GM12892 (cell line): ENCODE measurements around the gene TESK2.

Source experiments
- DNase-seq: peaks from one replicate; pipeline ENCODE4 v3.0.0; 2011; ENCODE audit not compliant: insufficient read length
- FAIRE-seq: peaks from 2 replicates; lab custom pipeline; 2011; peaks lifted over from hg19 to GRCh38; lab: Jason Lieb, UNC
- POLR2A ChIP-seq: IDR thresholded peaks from 2 replicates; pipeline ENCODE4 v1.6.1; 2011; ENCODE audit warnings: low read depth, low read length, control low read depth
- POLR2AphosphoS5 ChIP-seq: IDR thresholded peaks from 2 replicates; pipeline ENCODE4 v1.6.1; 2011; ENCODE audit warnings: low read depth, low read length, control low read depth
- TAF1 ChIP-seq: IDR thresholded peaks from 2 replicates; pipeline ENCODE4 v1.6.1; 2011; ENCODE audit warnings: low read depth, mild to moderate bottlenecking, control low read depth, low read length, borderline replicate concordance

The TESK2 gene

GRCh38 chr1:45351508-45351907, 139.5 kb downstream of the TESK2 start:
- DNase-seq: no peak
- FAIRE-seq: no peak
- no peak for TF ChIP-seq POLR2AphosphoS5
- no peak for TF ChIP-seq TAF1
- TF ChIP-seq POLR2A: no peak

GRCh38 chr1:45348966-45349677, 141.8 kb downstream of the TESK2 start:
- no peak for FAIRE-seq
- no peak for DNase-seq
- TF ChIP-seq TAF1: no peak
- TF ChIP-seq POLR2AphosphoS5: no peak
- no peak for TF ChIP-seq POLR2A

DNA sequence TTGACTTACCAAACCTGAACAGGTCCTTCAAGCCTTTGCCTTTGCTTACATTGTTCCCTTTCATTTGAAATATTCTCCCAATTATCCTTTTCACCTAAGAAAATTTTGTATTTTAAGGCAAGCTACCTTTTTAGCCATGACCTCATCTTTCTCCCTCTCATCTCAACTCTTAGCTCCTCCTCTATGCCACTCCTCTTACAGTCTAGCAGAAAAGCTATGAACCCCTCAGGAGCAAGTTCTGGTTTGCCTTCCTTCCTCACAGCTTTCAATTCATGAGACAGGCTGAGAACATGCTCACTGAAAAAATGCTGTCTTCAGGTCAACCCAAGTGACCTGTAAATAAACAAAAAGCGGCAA, 142.4 kb downstream of the TESK2 start:
- TF ChIP-seq POLR2AphosphoS5 (no peak), TAF1 (no peak), POLR2A (no peak)
- DNase-seq: no peak
- no peak for FAIRE-seq

DNA sequence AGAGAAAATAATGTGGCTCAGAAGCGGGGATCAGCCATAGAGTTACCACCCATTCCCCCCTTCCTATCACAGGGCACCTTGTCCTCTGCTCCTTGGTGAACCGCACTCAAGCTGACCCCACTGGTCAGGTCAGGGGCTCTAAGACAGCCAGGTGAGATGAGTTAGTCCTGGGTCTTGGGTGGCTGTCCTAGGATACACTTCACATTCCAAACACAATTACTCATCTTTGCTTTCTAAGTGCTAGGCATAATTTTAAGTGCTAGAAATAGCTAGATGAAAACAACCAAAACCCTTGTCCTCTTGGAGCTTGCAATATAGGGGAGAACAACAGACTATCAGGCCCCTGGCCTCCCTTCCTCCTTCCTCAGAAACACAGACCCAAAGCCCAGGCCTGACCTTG, 142.9 kb downstream of the TESK2 start:
- DNase-seq (no peak), FAIRE-seq (no peak)
- TF ChIP-seq POLR2A: no peak; the same call in 1 of the 2 replicates
- TF ChIP-seq TAF1: no peak
- TF ChIP-seq POLR2AphosphoS5: no peak

- FAIRE-seq (no peak), DNase-seq (no peak)
- TF ChIP-seq POLR2A (peak; percentile 22; the same call in 1 of the 2 replicates), TAF1 (no peak)
Measured at GRCh38 chr1:45346473-45346872, 144.5 kb downstream of the TESK2 start.

- TF ChIP-seq POLR2AphosphoS5 (no peak; the same call in 1 of the 2 replicates), TAF1 (no peak), POLR2A (no peak)
- FAIRE-seq: no peak
- DNase-seq: no peak
Measured at GRCh38 chr1:45345014-45345413, 145.9 kb downstream of the TESK2 start.

- DNase-seq: no peak
- FAIRE-seq: no peak
- TF ChIP-seq POLR2A (no peak; the same call in 1 of the 2 replicates), POLR2AphosphoS5 (no peak; the same call in 1 of the 2 replicates), TAF1 (no peak)
Measured at GRCh38 chr1:45344499-45344898, 146.5 kb downstream of the TESK2 start.

DNA sequence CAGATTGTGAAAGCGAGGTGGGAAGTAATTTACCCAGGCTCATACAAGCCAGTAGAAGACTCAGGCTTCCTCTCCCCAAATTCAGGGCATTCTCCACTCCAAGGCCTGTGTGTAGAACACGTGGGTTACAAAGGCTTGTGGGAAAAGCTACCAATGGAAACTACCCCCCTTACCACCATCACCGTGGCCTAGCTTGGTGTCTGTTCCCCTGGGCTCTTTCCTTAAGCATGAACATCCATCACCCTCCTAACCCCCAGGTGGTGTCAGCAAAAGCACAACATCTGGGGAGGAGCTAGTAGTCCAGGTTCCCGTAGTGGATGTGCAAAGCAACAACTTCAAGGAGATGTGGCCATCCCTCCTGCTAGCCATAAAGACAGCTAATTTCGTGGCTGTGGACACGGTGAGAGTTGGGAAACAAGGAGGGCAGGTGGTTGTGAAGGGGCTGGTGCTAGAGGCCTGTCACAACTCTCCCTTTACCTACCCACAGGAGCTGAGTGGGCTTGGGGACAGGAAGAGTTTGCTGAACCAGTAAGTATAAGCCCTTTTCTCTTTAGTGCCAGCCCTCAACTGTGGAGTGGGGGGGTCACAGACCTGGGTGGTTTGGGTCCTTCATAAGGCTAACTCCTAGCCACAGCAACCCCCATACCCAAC, 150.0 kb downstream of the TESK2 start:
- no peak for DNase-seq
- FAIRE-seq: peak; percentile 9
- TF ChIP-seq POLR2A (peak; percentile 27; the same call in 1 of the 2 replicates), TAF1 (no peak), POLR2AphosphoS5 (0 out of 2 replicates have a peak, but pooled peaks have one; percentile 11)

DNA sequence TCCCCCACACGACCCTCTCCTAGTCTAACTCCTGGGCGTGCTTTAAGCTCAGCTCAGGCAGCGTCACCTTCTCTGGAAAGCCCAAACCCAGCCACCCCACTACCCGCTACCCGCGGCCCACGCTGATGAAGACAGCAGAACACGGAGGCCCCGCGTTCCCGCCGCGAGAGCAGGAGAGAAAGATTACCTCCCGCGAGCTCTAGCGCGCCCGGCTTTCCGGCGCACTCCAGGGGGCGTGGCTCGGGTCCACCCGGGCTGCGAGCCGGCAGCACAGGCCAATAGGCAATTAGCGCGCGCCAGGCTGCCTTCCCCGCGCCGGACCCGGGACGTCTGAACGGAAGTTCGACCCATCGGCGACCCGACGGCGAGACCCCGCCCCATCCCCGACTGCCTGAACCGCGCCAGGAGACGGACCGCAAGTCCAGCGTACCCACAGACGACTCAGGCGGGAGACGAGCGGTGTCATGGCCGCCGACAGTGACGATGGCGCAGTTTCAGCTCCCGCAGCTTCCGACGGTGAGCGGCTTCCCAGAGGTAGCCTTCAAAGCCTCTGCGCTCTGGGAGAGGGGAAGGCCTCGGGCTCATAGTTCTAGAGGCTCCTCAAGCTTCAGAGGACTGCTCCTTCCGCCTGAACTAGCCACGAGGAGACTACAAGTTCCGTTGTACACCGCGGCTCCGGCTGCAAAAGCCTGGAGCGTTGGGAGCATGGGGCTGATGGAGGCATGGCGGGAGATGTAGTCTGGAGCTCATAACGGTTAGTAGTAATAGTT, 151.0 kb downstream of the TESK2 start, which contains the start of the genes MUTYH and TOE1:
Gene MUTYH (minus strand): TSS at position 652 of the 770 bp plus-strand sequence. CDS start 5,935 bp downstream, outside the sequence.
Gene TOE1 (plus strand): TSS at position 382 of the 770 bp plus-strand sequence. CDS start 83 bp downstream, at position 465.
- peak; percentile 95 for FAIRE-seq
- TF ChIP-seq TAF1 (peak; percentile 78), POLR2A (peak; percentile 94), POLR2AphosphoS5 (peak; percentile 73)
- peak; percentile 94 for DNase-seq

- TF ChIP-seq TAF1: no peak
- 0 out of 2 replicates have a peak, but pooled peaks have one; percentile 26 for TF ChIP-seq POLR2A
- DNase-seq: no peak
- FAIRE-seq: no peak
Measured at GRCh38 chr1:45337630-45338325, 153.2 kb downstream of the TESK2 start.
